Islet precursor cell (in vitro differentiated cells): Measurements from ENCODE around the gene CARD10.

ENCODE experiments used
- DNase-seq: peaks from one replicate; pipeline ENCODE4 v3.0.0-alpha.2; 2018

The CARD10 gene

GRCh38 chr22:37502342-37503182, 16.7 kb downstream of the CARD10 start:
- DNase-seq, result peak; percentile 84

DNA sequence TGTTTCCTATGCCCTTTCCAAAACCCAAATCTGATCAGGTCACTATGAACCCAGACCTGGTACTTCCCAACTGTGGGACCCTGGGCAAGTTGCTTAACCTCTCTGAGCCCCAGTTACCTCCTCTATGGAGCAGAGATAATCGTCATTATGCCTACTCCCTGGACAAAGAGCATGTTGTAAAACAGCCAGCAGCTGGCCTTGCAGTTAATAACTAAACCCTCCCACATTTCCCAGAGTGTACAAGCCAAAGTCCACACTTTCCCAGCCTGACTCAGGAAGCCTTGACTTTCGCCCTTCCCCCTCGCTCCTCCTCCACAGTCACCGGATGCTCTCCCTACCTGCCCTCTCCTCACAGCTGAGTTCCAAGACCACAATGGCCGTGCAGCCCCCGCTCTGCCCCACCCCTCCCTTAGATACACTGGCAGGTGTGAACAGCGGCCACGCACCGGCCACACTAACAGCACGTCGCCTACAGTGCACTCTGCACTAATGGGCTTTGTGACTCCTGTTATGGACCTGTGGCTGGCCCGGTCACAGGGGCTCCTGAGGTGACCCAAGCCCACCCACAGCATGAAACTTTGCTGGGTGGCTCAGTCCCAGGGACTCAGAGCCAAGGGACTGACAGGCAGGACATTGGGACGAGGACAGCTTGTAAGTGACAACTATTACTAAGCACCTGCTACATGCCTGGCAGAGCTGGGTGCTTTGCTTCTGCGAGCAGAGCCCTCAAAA, 17.4 kb downstream of the CARD10 start:
- DNase-seq, result peak; percentile 80

GRCh38 chr22:37500745-37501609, 18.2 kb downstream of the CARD10 start:
- no peak for DNase-seq

DNA sequence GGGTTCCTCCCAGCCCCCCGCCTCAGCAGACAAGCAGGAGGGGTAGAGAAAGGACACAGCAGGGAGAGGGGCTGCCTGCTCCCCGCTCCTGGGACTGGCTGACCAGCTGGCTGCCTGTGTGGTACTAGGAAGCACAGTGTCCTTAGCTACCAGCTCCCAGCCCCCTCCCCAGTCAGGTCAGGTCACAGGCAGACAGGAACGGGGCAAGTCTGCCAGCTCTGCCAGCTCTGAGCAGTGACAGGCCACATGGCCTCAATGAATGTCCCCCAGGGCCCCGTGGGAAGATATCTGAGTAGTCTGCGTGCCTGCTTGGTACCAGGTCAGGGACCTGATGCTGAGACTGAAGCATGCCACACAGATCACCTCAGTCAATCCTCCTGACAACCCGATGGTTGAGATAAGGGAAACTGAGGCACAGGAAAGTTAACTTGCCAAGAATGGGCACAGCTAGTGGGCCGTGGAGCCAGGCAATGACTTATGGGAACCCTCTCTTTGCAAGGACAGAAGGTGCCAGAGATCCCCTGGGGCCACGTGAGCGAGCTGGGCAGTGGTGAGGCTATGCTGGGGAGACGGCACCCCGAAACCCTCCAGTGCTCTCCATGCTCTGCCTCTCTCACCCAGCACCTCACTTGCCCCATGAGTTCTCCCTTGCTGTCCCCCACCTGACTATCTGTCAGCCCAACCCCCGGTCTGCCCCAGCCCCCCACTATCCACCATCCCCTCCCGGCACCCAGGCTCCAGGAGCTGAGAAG, 19.2 kb downstream of the CARD10 start:
- DNase-seq, result no peak

DNA sequence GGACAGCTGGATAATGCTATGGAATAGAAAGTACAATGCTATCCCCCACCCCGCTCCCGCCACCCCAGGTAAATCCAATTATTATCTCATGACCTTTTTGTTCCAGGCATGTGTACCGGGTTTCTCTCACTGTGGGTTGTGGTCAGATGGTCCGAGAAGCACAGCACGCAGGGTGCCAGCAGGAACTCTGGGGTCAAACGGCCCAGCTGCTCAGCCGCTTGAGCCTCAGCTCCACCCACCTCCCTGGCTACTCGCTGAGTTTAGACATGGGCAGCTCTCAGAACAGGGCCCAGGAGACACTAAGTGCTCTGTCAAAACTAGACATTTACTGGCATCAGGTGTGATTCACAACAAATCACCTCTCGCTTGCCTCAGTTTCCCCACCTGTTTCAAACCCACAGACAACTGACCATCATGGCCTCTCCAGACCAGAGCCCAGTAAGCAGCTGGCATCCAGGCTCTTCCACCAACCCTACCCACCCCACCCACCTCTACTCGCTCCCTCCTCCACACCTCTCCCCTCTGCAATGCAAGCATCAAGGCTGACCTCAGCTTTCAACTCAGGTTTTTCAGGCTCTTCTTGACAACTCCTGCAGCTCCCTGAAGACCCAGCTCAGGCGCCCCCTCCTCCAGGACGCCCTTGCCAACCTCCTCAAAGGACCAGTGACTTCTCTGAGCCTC, 20.0 kb downstream of the CARD10 start:
- no peak for DNase-seq

DNA sequence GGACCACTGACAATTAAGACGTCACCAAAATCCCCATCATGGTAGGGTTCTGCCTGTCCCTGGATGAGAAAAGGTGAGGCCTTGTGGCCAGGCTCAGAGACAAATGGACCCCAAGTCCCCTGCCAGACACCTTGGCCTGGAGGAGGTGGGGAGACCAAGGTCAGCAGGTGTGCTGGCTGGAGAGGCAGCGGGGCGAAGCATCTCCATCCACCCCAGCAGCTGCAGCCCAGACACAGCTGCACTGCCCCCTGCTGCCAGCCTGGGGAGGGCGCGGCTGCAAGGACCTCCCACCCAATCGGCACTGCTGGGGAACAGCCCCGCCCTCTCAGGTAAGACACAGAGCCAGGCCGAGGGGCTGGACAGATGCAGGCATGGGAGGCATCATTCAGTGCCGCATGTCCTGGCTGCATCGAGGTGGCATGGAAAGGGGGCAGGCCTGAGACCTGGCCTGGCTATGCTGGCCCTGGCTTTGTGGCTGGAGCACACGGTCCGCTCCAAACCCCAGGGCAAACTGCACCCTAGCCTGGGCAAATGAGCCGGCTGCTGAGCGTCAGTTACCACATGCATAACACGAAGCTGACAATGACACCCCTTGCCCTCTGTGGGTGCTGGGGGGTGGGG, 20.8 kb downstream of the CARD10 start:
- peak; percentile 92 for DNase-seq

DNA sequence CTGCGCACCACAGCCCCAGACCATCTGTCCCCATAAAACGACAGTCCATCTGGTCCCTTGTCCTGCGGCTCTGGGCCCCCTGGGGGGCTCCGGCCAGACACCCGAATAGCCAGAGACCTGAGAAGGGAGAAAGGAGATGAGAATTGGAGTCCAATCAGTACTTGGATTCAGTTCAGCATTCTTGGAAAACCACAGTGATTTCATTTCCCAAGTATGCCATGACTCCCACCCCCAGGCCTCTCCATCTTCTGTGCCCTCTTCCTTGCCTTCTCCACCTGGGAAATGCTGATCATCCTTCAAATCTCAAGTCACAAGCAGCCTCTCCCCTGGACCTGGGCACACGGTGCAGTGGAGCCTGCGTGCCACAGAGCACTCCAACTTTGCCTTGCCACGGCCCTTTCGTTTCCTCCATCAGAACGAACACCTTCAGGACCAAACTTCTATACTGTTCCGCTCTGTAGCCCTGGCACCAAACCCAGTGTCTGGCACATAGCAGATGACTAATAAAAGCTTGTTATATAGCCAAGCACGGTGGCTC, 22.1 kb downstream of the CARD10 start:
- peak; percentile 82 for DNase-seq

DNA sequence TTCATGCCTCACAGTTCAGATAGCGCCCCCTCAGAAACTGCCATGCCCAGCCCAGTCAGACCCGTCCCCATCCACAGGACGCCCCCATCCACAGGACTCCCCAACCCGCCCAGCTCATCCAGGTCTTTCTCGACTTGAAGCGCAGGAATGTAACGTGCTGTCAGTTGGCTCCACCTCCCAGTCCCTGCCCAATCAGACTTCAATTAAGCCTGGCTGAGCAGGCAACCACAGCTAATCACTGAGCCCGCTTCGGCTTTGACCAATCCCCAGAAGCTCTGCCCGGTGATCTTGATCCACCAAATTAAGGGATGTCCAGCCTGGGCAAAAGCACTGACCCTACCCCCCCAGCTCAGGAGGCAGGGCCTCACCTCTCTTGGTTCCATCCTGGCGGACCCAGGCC, 22.6 kb downstream of the CARD10 start:
- peak; percentile 72 for DNase-seq

DNA sequence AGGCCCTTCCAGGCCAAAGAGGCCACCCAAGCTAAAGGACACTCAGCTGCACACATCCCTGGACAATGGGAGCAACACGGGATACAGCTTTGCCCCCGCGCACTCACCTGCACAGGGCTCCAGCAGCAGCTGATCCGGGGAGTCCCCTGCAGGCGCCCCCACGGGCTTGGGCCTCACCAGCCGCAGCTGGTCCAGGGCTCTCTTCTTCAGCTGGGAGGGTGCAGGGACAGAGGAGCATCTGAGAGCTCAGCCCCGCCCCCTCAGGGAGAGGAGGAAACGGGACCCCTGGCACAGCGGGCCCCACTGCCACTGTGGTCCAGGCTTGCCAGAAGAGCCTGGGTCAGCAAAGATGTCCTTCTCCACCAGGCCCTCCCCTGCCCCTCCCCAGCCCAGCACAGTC, 25.2 kb downstream of the CARD10 start:
- no peak for DNase-seq

DNA sequence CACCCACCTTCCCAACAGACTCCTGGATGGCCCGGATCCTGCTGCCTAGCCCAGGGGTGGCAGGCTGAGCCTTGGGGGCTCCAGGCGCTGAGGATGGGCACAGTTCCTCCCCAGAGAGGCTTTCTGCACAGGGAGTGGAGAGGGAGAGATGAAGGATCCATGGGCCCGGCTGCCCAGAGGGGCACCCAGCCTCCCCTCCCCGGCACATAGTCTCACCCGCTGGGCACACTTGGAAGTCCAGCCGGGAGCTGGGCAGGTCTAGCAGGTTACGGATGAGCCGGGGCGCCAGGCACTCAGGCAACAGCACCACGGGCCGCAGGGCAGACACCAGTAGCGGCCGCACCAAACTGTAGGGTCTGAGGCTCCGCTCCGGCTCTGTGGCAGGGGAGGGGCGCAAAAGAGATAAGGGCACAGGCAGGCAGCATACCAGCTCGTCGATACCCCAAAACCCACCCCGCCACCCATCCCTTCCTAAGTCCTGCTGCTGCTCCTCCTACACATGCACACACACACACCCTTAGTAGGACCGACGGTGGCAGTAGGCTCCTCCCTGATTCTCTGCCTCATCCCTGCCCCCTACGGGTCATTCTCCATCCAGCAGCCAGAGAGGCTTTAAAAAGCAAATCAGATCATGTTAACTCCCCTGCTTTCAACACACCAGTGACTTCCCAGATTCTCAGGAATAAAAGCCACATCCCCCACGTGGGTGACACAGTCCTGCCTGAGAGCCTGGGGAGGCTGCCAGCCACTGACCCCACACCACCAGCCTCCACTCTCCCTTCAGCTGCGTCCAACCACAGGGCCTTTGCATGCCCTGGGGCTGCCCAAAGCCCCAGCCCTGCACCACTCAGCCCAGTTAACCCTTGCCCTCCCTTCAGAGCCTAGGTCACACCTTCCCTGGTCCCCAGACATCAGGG, 26.5 kb downstream of the CARD10 start:
- peak; percentile 84 for DNase-seq

- DNase-seq, result no peak
These were observed 27.4 kb downstream of the CARD10 start for GRCh38 chr22:37491559-37492427.

GRCh38 chr22:37491106-37491505, 28.1 kb downstream of the CARD10 start:
- no peak for DNase-seq

DNA sequence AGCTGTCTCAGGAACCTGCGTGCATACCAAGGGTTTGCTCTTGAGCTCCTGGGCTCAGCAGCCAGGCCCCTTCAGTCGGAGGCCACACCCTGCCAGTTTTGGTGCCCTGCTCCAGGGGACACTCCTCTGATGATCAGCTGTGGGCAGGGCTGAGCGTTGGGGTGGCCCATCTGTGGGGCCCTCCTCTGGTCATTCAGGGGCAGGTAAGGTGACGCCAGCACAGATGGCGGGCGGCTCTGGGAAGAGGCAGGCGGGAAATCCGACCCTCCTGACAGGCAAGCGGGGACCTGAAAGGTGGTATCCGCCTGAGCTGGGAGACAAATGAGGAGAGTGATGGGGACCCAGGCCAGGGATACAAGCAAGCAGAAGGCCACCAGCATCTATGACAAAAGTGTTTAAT, 29.2 kb downstream of the CARD10 start:
- no peak for DNase-seq

DNA sequence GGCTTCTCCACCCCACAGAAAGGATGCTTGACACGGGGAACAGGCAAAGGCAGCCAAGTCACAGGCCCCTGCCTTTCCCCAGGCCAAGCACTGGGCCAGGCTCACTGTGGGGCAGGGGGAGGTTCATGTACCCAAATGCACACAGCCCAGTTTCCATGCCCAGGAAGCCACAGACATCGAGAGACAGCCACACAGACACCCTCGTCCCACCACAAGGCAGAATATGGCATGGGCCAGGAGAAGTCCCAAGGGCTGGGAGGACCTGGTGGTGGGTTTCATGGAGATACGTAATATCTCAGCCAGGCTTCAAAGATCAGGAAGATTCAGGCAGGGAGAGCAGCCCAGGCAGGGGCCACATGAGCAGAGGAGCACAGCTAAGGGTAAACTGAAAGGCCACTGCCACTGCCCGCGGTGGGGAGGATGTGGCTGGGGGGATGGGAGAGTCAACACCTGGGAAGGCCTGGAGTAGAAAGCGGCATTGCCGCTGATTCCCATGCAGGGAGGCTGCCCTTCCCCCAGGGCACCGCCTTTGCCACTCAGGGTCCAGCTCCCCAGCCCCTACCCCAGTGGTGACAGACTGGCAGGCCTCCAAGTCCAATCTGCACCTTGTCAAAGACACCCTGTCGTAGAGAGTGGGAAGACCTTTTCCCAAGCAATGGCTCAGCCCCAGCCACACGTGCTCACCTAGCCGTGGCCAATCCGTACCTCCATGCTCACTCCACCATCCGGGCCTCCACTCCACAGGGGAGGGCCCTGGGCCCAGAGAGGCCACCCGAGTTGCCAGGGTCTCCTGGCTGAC, 30.7 kb downstream of the CARD10 start:
- DNase-seq, result no peak

- DNase-seq, result no peak
These were observed 31.6 kb downstream of the CARD10 start for GRCh38 chr22:37487571-37487970.

GRCh38 chr22:37487129-37487528, 32.1 kb downstream of the CARD10 start:
- no peak for DNase-seq

DNA sequence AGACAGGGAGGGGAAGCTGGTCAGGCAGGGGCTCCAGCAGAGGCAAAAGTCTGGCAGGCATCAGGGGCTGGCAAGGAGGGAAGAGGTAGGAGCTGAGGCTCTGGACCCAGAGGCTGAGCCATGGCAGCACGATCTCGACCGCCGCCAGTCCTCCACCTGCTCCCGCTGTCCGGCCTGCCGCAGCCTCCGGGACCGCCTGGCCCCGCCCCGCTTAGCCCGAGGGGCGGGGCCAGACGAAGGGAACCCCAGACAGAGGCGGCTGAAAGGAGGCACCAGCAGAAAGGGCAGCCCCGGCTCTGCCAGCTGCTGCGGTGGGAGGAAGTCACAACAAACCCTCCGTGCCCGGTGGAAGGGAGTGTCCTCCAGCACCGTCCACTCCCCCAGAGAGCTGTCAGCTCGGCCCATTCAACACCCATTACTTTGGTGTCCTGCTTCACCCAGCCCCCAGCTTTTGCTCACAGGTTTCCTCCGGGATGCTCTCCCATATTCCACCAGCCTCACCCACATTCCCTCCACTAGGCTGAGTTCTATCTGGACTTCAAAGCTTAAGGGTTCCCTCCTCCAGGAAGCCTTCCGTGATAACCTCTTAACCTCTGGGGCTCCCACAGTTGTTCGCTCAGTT, 32.9 kb downstream of the CARD10 start, which contains the start of gene MFNG:
Gene MFNG (minus strand): TSS at position 161 of the 622 bp plus-strand sequence. CDS start 207 bp downstream, outside the sequence.
- peak; percentile 71 for DNase-seq
